Measurements from ENCODE around the gene APLP2. TPM values are rescaled to one million over a fixed set of nuclear protein-coding genes. Genes with fewer than 3 reads are reported as not detected.
A peak's percentile ranks its signal among the peaks of the same experiment; 100 is the strongest.

Gene APLP2
- total and polyA plus RNA-seq, 9 of the 15 experiments (the other 6 are each of a cell fraction or from before 2014, with no cell fraction given) = 17.4 to 164 (median 118) TPM

DNA sequence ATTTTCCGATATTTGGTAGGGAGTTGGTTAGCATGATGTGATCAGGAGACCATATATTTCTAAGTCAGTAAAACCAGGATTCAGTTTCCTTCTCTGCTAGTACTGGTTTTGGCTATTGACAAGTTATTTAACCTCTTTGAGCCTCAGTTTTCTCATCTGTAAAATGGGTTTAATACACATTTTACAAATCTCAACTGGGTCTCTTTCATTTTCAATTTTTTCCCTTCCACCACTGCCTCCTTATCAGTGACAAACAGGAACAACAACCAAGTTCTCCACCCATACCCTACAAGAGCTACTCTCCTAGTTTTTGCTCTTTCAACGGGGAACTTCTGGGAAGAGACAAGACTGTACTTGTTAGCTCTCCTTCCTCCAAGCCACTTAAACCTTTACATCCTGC is 6.2 kb upstream of the APLP2 start (continued):
- no peak for TF ChIP-seq ESRRB (CRISPR knock-in tag; IDR thresholded peaks at IDR 0.05; ENCODE audit: borderline replicate concordance)
- TF ChIP-seq CHD4 (IDR thresholded peaks at IDR 0.05; ENCODE audit: insufficient read depth, insufficient replicate concordance, low read depth, low read length, poor library complexity, severe bottlenecking) = peak; percentile 96
- TF ChIP-seq HCFC1 (IDR thresholded peaks at IDR 0.05; ENCODE audit: low read depth, low read length) = no peak
- no peak for TF ChIP-seq ZBED1 (IDR thresholded peaks at IDR 0.05)
- TF ChIP-seq ARNT (IDR thresholded peaks at IDR 0.05) = no peak
- TF ChIP-seq, protein P1, sequence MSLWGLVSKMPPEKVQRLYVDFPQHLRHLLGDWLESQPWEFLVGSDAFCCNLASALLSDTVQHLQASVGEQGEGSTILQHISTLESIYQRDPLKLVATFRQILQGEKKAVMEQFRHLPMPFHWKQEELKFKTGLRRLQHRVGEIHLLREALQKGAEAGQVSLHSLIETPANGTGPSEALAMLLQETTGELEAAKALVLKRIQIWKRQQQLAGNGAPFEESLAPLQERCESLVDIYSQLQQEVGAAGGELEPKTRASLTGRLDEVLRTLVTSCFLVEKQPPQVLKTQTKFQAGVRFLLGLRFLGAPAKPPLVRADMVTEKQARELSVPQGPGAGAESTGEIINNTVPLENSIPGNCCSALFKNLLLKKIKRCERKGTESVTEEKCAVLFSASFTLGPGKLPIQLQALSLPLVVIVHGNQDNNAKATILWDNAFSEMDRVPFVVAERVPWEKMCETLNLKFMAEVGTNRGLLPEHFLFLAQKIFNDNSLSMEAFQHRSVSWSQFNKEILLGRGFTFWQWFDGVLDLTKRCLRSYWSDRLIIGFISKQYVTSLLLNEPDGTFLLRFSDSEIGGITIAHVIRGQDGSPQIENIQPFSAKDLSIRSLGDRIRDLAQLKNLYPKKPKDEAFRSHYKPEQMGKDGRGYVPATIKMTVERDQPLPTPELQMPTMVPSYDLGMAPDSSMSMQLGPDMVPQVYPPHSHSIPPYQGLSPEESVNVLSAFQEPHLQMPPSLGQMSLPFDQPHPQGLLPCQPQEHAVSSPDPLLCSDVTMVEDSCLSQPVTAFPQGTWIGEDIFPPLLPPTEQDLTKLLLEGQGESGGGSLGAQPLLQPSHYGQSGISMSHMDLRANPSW (CRISPR knock-in tag; IDR thresholded peaks at IDR 0.05) = no peak
- peak; percentile 93 for TF ChIP-seq HDAC2 (IDR thresholded peaks at IDR 0.05)
- peak; percentile 37 to 52; a peak in 2 of 4 replicates for TF ChIP-seq HDAC1 (IDR thresholded peaks at IDR 0.05)
- TF ChIP-seq, protein P2, sequence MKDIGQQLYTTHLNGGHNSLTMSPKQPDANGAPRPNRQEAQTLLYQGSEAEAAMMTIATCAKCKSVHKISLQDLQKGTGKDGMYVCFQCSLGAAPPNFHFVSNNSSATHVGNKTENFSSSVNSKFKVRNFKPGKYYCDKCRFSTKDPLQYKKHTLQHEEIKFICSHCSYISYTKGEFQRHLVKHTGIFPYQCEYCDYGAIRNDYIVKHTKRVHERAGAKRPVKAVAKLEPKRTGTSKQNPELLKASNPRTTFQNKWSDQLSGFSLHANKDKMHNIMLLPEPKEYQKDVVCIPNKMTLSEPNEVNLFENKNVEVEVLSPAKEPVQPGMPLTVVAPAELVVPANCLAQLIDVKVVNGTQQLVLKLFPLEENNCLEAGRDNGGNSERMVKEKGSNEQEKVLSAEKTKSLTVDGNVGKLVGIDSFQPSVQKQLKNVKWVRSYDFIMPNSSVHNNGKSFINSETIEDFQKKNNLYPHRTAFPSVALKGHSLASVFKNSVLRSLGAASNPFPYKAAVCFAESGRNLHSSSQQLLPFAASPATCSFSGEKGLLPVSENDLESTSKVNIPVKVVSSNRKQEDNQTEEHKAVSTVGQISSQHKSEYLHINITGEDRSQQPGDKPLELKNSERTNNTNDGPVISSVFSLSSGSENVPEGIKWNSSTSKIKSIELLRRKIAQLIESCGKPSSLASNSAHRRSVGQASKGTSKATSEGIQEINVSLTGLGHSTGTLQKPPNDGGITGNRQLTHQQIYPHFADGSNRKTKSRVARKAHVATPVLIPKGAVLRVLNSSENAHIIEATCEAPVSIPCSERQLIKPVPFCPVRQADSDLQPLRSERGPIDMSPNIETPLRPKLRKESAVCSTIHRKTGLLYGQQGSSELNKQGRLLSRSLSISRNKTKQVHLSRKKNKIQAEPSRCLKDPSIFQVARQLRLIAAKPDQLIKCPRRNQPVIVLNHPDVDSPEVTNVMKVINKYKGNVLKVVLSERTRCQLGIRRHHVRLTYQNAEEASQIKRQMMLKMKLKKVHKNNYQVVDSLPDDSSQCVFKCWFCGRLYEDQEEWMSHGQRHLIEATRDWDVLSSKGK (CRISPR knock-in tag; IDR thresholded peaks at IDR 0.05) = no peak
- TF ChIP-seq, protein P3, sequence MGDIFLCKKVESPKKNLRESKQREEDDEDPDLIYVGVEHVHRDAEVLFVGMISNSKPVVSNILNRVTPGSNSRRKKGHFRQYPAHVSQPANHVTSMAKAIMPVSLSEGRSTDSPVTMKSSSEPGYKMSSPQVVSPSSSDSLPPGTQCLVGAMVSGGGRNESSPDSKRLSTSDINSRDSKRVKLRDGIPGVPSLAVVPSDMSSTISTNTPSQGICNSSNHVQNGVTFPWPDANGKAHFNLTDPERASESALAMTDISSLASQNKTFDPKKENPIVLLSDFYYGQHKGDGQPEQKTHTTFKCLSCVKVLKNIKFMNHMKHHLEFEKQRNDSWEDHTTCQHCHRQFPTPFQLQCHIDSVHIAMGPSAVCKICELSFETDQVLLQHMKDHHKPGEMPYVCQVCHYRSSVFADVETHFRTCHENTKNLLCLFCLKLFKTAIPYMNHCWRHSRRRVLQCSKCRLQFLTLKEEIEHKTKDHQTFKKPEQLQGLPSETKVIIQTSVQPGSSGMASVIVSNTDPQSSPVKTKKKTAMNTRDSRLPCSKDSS (IDR thresholded peaks at IDR 0.05; ENCODE audit: low read depth, partially characterized antibody) = no peak
- no peak for TF ChIP-seq CTBP1 (IDR thresholded peaks at IDR 0.05; ENCODE audit: borderline replicate concordance)
- TF ChIP-seq, protein P4, sequence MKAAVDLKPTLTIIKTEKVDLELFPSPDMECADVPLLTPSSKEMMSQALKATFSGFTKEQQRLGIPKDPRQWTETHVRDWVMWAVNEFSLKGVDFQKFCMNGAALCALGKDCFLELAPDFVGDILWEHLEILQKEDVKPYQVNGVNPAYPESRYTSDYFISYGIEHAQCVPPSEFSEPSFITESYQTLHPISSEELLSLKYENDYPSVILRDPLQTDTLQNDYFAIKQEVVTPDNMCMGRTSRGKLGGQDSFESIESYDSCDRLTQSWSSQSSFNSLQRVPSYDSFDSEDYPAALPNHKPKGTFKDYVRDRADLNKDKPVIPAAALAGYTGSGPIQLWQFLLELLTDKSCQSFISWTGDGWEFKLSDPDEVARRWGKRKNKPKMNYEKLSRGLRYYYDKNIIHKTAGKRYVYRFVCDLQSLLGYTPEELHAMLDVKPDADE (conservative IDR thresholded peaks at IDR 0.05; ENCODE audit: control insufficient read depth, low read depth, low read length) = no peak
- TF ChIP-seq PHF20 (IDR thresholded peaks at IDR 0.05; ENCODE audit: partially characterized antibody) = peak; percentile 36
- peak; percentile 86 for TF ChIP-seq SMARCA5 (IDR thresholded peaks at IDR 0.05)
- no peak for TF ChIP-seq PTBP1 (IDR thresholded peaks at IDR 0.05; ENCODE audit: low read depth, low read length)
- TF ChIP-seq CBX1 (IDR thresholded peaks at IDR 0.05; ENCODE audit: low read depth) = 0 out of 2 replicates have a peak, but pooled peaks have one; percentile 54
- no peak for TF ChIP-seq SAFB (IDR thresholded peaks at IDR 0.05; ENCODE audit: borderline replicate concordance, low read depth, low read length)
- TF ChIP-seq HNRNPLL (IDR thresholded peaks at IDR 0.05; ENCODE audit: low read depth, low read length, poor library complexity, severe bottlenecking) = no peak
- no peak for TF ChIP-seq PYGO2 (tag; IDR thresholded peaks at IDR 0.05)
- no peak for TF ChIP-seq FIP1L1 (IDR thresholded peaks at IDR 0.05; ENCODE audit: low read depth, low read length, poor library complexity, severe bottlenecking)
- no peak for TF ChIP-seq ZNF586 (CRISPR knock-in tag; conservative IDR thresholded peaks at IDR 0.05)
